ENCODE results near the gene SH3BP5.
"Not testable (repeated sequence)": the region's sequence is repeated elsewhere in the genome, so short reads cannot be mapped to it uniquely, and the experiment has no call there.

- TF ChIP-seq MAX, CTCF (IDR thresholded peaks at IDR 0.05; ENCODE audit: low read depth, low read length): not testable (repeated sequence)
Observed at GRCh38 chr3:15356651-15357061, 24.3 kb upstream of the SH3BP5 start.
